ENCODE measurements around the gene GSG1L. TPM values are rescaled to one million over a fixed set of nuclear protein-coding genes. Genes with fewer than 3 reads are reported as not detected.
"Not testable (repeated sequence)": the region's sequence is repeated elsewhere in the genome, so short reads cannot be mapped to it uniquely, and the experiment has no call there.

The GSG1L gene
- total RNA-seq, 1 donor from 2014 or later: not detected

- no peak for DNase-seq (ENCODE audit: low read depth)
- H3K4me3 ChIP-seq (ENCODE audit: low read depth, low read length): no peak overlapping the region
- no peak for TF ChIP-seq CTCF (conservative IDR thresholded peaks at IDR 0.05; ENCODE audit: low read depth, low read length)
Measured at GRCh38 chr16:27883576-27883975, 179.9 kb downstream of the GSG1L start.

GRCh38 chr16:27880287-27880686 is 183.2 kb downstream of the GSG1L start:
- no peak for DNase-seq (ENCODE audit: low read depth)
- no peak for TF ChIP-seq CTCF (conservative IDR thresholded peaks at IDR 0.05; ENCODE audit: low read depth, low read length)
- H3K4me3 ChIP-seq (ENCODE audit: low read depth, low read length): no peak overlapping the region

- DNase-seq (ENCODE audit: low read depth): no peak
- TF ChIP-seq CTCF (conservative IDR thresholded peaks at IDR 0.05; ENCODE audit: low read depth, low read length): no peak
- H3K4me3 ChIP-seq (ENCODE audit: low read depth, low read length): no peak overlapping the region
Measured at GRCh38 chr16:27879601-27880247, 183.8 kb downstream of the GSG1L start.

GRCh38 chr16:27872627-27873026 is 190.9 kb downstream of the GSG1L start:
- not testable (repeated sequence) for H3K4me3 ChIP-seq (ENCODE audit: low read depth, low read length); DNase-seq (ENCODE audit: low read depth)

GRCh38 chr16:27870116-27870798 is 193.3 kb downstream of the GSG1L start:
- no peak overlapping the region for H3K4me3 ChIP-seq (ENCODE audit: low read depth, low read length)
- DNase-seq (ENCODE audit: low read depth): no peak
- no peak for TF ChIP-seq CTCF (conservative IDR thresholded peaks at IDR 0.05; ENCODE audit: low read depth, low read length)

- TF ChIP-seq CTCF (conservative IDR thresholded peaks at IDR 0.05; ENCODE audit: low read depth, low read length): no peak
- no peak for DNase-seq (ENCODE audit: low read depth)
- no peak overlapping the region for H3K4me3 ChIP-seq (ENCODE audit: low read depth, low read length)
Measured at GRCh38 chr16:27869411-27869810, 194.1 kb downstream of the GSG1L start.

- no peak for DNase-seq (ENCODE audit: low read depth)
- no peak for TF ChIP-seq CTCF (conservative IDR thresholded peaks at IDR 0.05; ENCODE audit: low read depth, low read length)
- H3K4me3 ChIP-seq (ENCODE audit: low read depth, low read length): no peak overlapping the region
Measured at GRCh38 chr16:27868180-27868579, 195.3 kb downstream of the GSG1L start.

Measured in epithelial cell of proximal tubule (primary cell).